GM19397 (cell line): ENCODE data around the gene ST8SIA4.

Source experiments
- ATAC-seq: cut with Tn5 transposase; IDR thresholded peaks from one replicate; pipeline ENCODE4 v1.9.1; 2021; ENCODE audit warnings: mild to moderate bottlenecking, moderate library complexity; ENCODE audit not compliant: unreplicated experiment

The ST8SIA4 gene

GRCh38 chr5:100832252-100833230 lies 70.5 kb downstream of the ST8SIA4 start:
- no peak for ATAC-seq

DNA sequence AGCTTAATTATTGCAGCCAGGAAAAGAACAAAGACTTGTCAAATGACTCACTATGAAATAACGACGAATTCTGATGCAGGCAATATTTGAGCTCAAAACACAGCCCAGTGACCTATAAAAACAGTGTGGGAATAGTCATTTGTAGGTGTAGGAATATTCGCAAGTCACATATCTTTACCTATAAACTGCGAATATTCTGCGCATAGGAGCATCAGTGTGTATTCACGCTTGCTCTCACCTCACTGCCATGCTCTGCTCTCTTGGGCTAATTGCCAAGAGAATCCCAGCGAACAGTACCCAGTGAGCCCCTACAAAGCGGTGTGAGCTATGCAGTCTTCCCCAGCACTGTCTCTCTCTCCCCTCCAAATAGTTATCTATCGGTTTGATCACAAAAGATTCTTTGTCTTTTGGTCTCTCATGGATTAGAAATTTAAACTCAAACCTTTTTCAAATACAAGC lies 74.2 kb downstream of the ST8SIA4 start:
- no peak for ATAC-seq

DNA sequence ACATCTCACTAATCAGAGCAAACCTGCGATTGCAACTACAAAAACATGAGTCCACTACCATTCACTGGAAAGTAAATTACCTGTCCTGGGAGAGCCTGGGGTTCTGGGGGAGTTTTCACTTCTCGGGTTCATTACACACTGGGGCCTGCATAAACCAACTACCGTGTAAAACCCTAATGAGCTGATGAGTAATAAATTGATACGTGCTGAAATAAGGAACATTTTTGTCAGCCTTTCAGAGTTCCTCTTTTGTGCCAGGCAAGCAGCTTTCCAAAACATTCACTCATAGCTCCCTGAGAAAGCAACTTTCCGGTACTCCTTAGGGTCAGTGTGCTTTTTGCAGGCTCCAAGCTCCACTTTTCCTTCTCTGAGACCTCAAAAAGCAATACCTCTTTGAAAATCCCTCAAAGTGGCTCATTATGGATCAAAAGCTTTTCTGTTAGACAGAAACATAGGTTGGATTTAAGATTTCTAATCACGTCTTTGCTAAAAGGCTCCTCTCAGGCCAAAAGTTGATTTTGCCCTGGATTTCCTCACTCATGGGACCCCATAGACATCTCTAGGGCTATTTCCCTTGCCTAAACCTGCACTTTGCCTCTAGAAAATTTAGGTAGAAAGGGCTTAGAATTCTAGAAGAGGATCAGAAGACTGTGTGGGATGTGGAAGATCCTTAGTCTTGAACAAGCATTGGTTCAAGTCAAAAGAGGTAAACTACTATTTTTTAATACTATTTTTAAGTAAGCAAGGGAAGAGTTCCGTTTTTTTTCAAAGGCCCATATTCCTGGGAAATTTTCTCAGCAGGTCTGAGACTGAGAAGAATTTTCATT lies 74.8 kb downstream of the ST8SIA4 start:
- ATAC-seq = peak; percentile 68

DNA sequence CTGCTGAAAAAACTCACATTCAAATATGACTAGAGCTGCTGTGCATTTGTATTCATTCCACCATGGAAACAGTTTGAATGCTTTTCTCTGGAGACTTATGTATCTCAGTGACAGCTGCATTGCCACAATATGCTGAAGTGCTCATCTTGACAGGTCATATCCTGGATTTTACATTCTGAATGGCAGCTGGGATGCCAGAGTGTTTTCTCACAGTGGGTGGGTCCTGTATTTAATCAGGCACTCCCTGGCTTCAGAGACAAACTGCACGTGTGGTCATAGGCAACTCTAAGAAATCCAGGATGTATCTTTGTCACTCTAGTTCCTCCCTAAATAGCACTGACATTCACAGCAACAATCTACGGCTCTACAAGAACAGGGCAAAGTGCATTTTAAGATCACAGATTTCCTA lies 75.6 kb downstream of the ST8SIA4 start:
- peak; percentile 31 for ATAC-seq

DNA sequence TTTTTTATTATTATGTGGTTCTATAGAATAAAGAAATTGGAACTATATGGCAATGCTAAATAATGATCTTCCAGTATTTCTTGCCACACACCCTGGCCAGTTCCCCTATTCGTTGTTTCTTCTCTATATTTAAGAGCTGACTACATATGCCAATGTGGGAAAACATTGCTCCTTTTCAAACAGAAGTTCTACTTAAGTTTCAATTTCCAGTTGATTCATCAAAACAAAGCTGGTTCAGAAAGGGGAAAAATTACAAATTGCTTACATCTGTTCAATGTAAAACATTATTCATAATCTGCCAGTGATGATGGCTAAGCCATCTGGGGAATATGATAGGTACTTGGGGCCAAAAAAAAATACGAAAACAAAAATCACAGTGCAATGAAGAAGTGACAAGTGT lies 76.9 kb downstream of the ST8SIA4 start:
- ATAC-seq = no peak

- no peak for ATAC-seq
Observed at GRCh38 chr5:100824635-100825034, 78.4 kb downstream of the ST8SIA4 start.

- no peak for ATAC-seq
Observed at GRCh38 chr5:100823812-100824211, 79.3 kb downstream of the ST8SIA4 start.

DNA sequence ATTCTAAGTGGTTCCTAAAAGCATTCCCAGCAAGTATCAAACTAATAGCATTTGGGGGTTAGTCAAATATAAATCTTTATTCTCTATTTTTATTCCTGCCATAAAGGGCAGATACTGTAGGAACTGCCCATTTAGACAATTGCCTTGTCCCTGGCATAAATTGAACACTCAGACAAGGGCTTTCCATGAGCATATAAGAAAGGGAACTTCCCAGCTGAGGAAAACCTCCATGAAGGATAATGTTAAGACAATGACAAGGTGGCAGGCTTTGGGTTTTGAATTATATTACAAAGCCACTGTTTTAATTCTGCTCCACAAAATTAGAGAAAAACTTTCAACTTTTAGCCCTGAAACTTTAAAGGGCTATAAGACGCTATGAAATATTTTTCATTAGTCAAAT lies 81.3 kb downstream of the ST8SIA4 start:
- ATAC-seq = no peak

- ATAC-seq = no peak
Observed at GRCh38 chr5:100818340-100818739, 84.7 kb downstream of the ST8SIA4 start.

DNA sequence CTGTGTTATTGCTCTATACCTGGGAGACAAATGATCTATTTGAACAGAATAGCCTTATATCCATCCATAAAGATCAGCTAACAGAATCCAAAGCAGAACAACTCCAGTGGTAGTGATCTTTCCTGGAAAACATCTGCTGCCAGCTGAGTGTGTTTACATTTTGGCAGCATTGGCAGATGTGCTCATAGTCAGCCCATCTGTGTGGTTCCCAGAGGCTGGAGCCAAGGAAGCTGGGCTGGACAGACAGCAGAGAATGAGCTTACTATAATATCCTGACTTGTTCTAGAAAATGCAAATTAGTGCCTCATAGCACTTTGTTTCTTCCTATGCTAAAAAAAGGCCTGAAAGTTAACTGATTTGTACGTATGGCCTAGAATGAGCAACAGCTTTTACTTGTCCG lies 99.7 kb downstream of the ST8SIA4 start:
- no peak for ATAC-seq

- ATAC-seq = no peak
Observed at GRCh38 chr5:100802208-100802607, 100.9 kb downstream of the ST8SIA4 start.

DNA sequence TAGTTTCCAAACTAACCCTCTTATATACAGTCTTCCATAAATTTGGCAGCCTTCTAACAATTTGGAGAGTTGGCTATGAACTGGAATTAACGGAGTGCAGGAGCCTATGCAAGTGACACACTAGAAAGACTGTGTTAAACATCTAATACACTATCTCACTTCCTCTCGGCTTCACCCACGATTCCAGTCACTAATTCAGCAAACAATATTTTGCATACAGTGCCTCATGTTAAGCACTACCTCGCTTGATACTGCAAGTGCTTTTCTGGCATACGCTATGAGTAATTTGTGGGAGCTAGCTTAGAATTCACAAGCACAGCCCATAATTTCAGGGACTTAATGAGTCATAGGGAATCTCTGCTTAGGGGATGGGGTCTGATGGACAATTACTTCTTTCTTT lies 102.5 kb downstream of the ST8SIA4 start:
- ATAC-seq = peak; percentile 88

- no peak for ATAC-seq
Observed at GRCh38 chr5:100799166-100799565, 103.9 kb downstream of the ST8SIA4 start.

- ATAC-seq = no peak
Observed at GRCh38 chr5:100797861-100798260, 105.2 kb downstream of the ST8SIA4 start.

DNA sequence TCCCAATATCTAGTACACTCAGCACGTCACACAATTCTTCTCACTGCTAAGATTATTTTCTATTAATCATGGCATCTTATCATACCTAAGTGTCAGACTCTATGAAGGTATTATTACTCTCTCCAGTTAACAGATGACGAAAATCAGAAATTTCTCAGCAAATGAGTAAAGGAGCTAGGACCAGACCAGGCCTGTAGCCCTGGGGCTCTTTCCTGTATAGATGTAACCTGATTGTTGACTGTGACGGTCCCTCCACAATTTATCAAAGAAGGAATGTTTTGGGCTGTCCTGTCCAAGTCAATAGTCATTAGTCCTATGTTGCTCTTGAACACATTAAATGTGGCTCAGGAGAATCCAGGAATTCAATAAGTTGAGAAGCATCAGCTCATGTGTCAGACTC lies 106.2 kb downstream of the ST8SIA4 start:
- no peak for ATAC-seq

GRCh38 chr5:100794844-100795243 lies 108.2 kb downstream of the ST8SIA4 start:
- ATAC-seq = no peak

DNA sequence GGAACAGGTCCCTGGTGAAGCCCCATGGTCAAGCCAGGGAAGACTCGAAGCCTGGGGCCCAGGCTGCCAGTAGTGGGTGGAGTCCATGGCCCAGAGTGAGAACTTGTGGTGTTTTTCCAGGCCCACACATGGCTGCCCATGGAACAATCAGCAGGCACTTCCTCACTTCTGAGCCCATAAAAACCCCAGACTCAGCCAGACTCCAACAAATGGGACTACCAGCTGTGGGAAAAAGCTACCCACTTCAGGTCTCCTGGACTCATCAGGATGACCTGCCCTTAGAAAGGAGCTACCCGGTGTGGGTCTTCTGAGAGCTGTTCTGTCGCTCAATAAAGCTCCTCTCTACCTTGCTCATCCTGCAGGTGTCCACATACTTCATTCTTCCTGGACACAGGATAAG lies 108.9 kb downstream of the ST8SIA4 start:
- no peak for ATAC-seq

DNA sequence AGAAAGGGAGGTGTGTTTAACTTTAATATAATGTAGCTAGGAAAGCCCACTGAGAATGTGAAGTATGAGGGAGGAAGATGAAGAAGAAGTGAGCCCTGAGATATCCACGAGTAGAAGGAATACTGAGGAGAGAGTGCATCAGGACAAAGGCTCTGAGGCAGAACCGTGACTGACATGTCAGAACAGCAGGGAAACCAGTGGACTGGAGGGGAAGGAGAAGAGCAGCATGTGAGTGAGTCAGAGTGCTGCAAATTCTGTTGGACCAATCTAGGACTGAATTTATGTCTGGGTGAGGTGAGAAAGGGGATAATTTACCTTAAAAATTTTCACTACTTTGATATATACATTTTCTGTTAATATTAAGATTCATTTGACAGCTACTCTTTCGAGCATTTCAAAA lies 110.3 kb downstream of the ST8SIA4 start:
- ATAC-seq = no peak

- no peak for ATAC-seq
Observed at GRCh38 chr5:100791391-100791790, 111.7 kb downstream of the ST8SIA4 start.

DNA sequence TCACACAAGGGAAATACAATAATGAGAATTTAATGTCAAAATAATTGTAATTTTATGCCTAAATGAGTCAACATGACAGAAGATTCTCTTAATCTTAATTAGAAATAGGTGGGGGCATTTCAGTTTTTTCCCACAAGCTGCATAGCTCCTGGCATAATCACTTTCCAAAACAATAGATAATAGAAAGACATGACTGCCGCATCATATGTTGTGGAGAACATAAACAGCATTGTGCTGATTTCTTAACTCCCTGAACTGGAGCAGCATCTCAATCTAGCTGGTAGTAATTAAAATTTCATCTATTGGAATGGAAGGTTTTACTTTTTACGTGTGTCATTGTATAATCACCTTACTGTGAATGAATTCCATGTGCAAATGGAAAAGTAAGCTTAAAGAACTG lies 112.1 kb downstream of the ST8SIA4 start:
- no peak for ATAC-seq

GRCh38 chr5:100790170-100790665 lies 112.9 kb downstream of the ST8SIA4 start:
- ATAC-seq = peak; percentile 88
